Measurements from ENCODE around the gene UTS2B.

DNA sequence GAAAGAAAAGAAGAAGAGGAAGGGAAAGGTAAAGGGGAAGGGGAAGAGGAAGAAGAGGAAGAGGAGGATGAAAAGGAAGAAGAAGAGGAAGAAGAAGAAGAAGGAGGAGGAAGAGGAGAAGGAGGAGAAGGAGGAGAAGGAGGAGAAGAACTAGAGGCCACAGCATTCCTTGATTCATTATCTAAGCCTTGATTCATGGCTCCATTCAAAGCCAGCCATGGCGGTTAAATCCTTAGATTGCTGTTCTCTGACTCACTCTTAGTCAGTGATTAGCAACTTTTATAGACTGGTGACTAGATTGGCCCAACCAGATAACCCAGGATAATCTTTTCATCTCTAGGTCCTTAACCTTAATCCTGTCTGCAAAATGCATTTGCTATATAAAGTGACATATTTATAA lies 83.7 kb downstream of the UTS2B start:
- no peak for TF ChIP-seq POLR2A (IDR thresholded peaks at IDR 0.05)
- TF ChIP-seq, protein P1, sequence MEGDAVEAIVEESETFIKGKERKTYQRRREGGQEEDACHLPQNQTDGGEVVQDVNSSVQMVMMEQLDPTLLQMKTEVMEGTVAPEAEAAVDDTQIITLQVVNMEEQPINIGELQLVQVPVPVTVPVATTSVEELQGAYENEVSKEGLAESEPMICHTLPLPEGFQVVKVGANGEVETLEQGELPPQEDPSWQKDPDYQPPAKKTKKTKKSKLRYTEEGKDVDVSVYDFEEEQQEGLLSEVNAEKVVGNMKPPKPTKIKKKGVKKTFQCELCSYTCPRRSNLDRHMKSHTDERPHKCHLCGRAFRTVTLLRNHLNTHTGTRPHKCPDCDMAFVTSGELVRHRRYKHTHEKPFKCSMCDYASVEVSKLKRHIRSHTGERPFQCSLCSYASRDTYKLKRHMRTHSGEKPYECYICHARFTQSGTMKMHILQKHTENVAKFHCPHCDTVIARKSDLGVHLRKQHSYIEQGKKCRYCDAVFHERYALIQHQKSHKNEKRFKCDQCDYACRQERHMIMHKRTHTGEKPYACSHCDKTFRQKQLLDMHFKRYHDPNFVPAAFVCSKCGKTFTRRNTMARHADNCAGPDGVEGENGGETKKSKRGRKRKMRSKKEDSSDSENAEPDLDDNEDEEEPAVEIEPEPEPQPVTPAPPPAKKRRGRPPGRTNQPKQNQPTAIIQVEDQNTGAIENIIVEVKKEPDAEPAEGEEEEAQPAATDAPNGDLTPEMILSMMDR (IDR thresholded peaks at IDR 0.05), result no peak
- TF ChIP-seq EP300 (IDR thresholded peaks at IDR 0.05), result no peak

All from ovary (tissue), 3 donors.